A549 (cell line): ENCODE results near the gene AOAH.

Experiments
- RAD21 ChIP-seq, 2 experiments: fragments of >200 bp in 1 of 2; sonication (Bioruptor Twin) in 1 of 2; formaldehyde crosslinking in 1 of 2; IDR thresholded peaks in 1 of 2; conservative IDR thresholded peaks in 1 of 2; 2 replicates in 1 of 2; 3 replicates in 1 of 2; pipeline ENCODE4 v1.6.1; 2012 to 2018; ENCODE audit warnings: inconsistent platforms in 1 of 2
- USF2 ChIP-seq: fragments of 450-650 bp; IDR thresholded peaks from 2 replicates; pipeline ENCODE4 v1.6.1; 2014; ENCODE audit warnings: antibody characterized with exemption
- TF ChIP-seq, protein P1 (sequence below): fragments of >200 bp; sonication (Bioruptor Twin); formaldehyde crosslinking; IDR thresholded peaks from 3 replicates; pipeline ENCODE4 v1.5.1; 2016

GRCh38 chr7:36686499-36686898 is 37.8 kb downstream of the AOAH start:
- TF ChIP-seq USF2 (no peak), RAD21 (conservative IDR thresholded peaks at IDR 0.05 in 1 of 2, IDR thresholded peaks at IDR 0.05 in 1 of 2) (no peak)
- TF ChIP-seq, protein P1, sequence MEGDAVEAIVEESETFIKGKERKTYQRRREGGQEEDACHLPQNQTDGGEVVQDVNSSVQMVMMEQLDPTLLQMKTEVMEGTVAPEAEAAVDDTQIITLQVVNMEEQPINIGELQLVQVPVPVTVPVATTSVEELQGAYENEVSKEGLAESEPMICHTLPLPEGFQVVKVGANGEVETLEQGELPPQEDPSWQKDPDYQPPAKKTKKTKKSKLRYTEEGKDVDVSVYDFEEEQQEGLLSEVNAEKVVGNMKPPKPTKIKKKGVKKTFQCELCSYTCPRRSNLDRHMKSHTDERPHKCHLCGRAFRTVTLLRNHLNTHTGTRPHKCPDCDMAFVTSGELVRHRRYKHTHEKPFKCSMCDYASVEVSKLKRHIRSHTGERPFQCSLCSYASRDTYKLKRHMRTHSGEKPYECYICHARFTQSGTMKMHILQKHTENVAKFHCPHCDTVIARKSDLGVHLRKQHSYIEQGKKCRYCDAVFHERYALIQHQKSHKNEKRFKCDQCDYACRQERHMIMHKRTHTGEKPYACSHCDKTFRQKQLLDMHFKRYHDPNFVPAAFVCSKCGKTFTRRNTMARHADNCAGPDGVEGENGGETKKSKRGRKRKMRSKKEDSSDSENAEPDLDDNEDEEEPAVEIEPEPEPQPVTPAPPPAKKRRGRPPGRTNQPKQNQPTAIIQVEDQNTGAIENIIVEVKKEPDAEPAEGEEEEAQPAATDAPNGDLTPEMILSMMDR: no peak
